HTR-8/SVneo (cell line): ENCODE results near the gene CLDN4.
"Not testable (repeated sequence)": the region's sequence is repeated elsewhere in the genome, so short reads cannot be mapped to it uniquely, and the experiment has no call there.

Source experiments
- DNase-seq: peaks from one replicate; pipeline ENCODE4 v3.0.0; 2011; ENCODE audit warnings: low spot score, mixed read lengths; ENCODE audit not compliant: insufficient read length
- FAIRE-seq: peaks from 2 replicates; lab custom pipeline; 2011; peaks lifted over from hg19 to GRCh38; lab: Jason Lieb, UNC

Gene CLDN4

GRCh38 chr7:73830681-73831583 is at the start of gene CLDN4:
CLDN4 (plus strand) TSS chr7:73830996; CDS start chr7:73831202, 206 bp downstream.
- DNase-seq: no peak
- FAIRE-seq: no peak

- DNase-seq (no peak), FAIRE-seq (no peak)
Measured at GRCh38 chr7:73786588-73786987, 44.2 kb upstream of the CLDN4 start.

GRCh38 chr7:73787786-73788048 is 43.1 kb upstream of the CLDN4 start:
- not testable (repeated sequence) for DNase-seq, FAIRE-seq

- no peak for DNase-seq
- FAIRE-seq: no peak
Measured at GRCh38 chr7:73789051-73789450, 41.7 kb upstream of the CLDN4 start.

- FAIRE-seq, DNase-seq: not testable (repeated sequence)
Measured at GRCh38 chr7:73791170-73791690, 39.6 kb upstream of the CLDN4 start.

- DNase-seq, FAIRE-seq: not testable (repeated sequence)
Measured at GRCh38 chr7:73795188-73795587, 35.6 kb upstream of the CLDN4 start.

GRCh38 chr7:73796656-73797055 is 34.1 kb upstream of the CLDN4 start:
- DNase-seq, FAIRE-seq: not testable (repeated sequence)

GRCh38 chr7:73797176-73797575 is 33.6 kb upstream of the CLDN4 start:
- DNase-seq, FAIRE-seq: not testable (repeated sequence)

GRCh38 chr7:73799282-73800141 is 31.3 kb upstream of the CLDN4 start:
- DNase-seq (no peak), FAIRE-seq (no peak)

- FAIRE-seq (no peak), DNase-seq (no peak)
Measured at GRCh38 chr7:73801577-73801976, 29.2 kb upstream of the CLDN4 start.

GRCh38 chr7:73802459-73802858 is 28.3 kb upstream of the CLDN4 start:
- no peak for FAIRE-seq

GRCh38 chr7:73809467-73809951 is 21.3 kb upstream of the CLDN4 start:
- FAIRE-seq: no peak

More at GRCh38 chr7:73802459-73802858, 28.3 kb upstream of the CLDN4 start:
- DNase-seq: no peak

GRCh38 chr7:73810998-73811360 is 19.8 kb upstream of the CLDN4 start:
- no peak for DNase-seq
- FAIRE-seq: no peak

More at GRCh38 chr7:73809467-73809951, 21.3 kb upstream of the CLDN4 start:
- DNase-seq: no peak

GRCh38 chr7:73811760-73812168 is 19.0 kb upstream of the CLDN4 start:
- FAIRE-seq: no peak

GRCh38 chr7:73812996-73813395 is 17.8 kb upstream of the CLDN4 start:
- FAIRE-seq (no peak), DNase-seq (no peak)

More at GRCh38 chr7:73811760-73812168, 19.0 kb upstream of the CLDN4 start:
- DNase-seq: peak; percentile 50

GRCh38 chr7:73815436-73815835 is 15.4 kb upstream of the CLDN4 start:
- DNase-seq (no peak), FAIRE-seq (no peak)

GRCh38 chr7:73817121-73817520 is 13.7 kb upstream of the CLDN4 start:
- FAIRE-seq (no peak), DNase-seq (no peak)

GRCh38 chr7:73820013-73820412 is 10.8 kb upstream of the CLDN4 start:
- DNase-seq: no peak

GRCh38 chr7:73821597-73822285 is 9.1 kb upstream of the CLDN4 start:
- not testable (repeated sequence) for DNase-seq

More at GRCh38 chr7:73820013-73820412, 10.8 kb upstream of the CLDN4 start:
- no peak for FAIRE-seq

More at GRCh38 chr7:73821597-73822285, 9.1 kb upstream of the CLDN4 start:
- not testable (repeated sequence) for FAIRE-seq
